Measurements from ENCODE around the gene BAHCC1.
A peak's percentile ranks its signal among the peaks of the same experiment; 100 is the strongest.

BAHCC1 gene

DNA sequence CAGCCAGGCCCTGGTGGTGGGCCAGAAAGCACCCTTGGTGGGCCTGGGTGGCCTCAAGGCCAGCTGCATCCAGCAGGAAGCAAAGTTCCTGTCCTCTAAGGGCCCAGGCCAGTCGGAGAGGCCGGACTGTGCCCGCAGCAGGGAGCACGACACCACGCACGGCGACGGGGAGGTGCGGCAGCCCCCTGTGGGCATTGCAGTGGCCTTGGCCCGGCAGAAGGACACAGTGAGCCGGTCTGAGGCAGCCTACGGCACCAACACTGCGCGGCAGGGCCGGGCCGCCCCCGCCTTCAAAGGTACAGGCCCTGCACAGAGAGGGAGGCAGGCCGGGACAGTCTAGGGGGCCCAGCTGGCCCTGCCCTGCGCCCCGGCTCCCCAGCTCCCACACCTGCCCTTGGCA is 48.0 kb downstream of the BAHCC1 start:
- DNase-seq (ENCODE audit: low spot score): no peak

DNA sequence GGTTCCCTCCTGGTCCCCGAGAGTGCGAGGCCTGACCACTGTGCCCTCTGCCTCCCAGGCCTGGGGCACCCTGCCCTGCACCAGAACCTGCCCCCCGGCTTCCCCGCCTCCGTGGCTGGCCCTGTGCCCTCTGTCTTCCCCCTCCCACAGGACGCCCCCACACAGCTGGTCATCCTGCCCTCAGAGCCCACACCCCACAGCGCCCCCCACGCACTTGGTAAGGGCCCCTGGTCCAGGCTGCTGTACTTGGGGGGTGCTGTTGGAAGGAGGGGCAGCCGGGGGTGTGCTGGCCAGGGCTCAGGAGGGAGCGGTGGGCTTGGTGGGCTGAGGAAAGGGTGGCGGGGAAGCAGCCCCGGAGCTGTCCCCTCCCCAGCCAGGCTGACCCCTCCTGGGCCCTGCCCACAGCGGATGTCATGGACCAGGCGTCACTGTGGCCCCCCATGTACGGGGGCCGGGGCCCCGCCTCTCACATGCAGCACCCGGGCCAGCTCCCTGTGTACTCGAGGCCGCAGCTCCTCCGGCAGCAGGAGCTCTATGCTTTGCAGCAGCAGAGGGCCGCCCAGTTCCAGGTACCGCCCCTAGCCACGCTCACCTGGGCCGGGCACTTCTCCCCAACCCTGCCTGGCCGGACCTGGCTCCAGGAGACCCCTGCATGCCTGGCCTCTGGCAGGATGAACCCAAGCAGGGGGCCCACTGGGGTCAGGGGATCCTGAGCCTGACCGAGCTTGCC is 49.5 kb downstream of the BAHCC1 start:
- DNase-seq (ENCODE audit: low spot score): no peak

DNA sequence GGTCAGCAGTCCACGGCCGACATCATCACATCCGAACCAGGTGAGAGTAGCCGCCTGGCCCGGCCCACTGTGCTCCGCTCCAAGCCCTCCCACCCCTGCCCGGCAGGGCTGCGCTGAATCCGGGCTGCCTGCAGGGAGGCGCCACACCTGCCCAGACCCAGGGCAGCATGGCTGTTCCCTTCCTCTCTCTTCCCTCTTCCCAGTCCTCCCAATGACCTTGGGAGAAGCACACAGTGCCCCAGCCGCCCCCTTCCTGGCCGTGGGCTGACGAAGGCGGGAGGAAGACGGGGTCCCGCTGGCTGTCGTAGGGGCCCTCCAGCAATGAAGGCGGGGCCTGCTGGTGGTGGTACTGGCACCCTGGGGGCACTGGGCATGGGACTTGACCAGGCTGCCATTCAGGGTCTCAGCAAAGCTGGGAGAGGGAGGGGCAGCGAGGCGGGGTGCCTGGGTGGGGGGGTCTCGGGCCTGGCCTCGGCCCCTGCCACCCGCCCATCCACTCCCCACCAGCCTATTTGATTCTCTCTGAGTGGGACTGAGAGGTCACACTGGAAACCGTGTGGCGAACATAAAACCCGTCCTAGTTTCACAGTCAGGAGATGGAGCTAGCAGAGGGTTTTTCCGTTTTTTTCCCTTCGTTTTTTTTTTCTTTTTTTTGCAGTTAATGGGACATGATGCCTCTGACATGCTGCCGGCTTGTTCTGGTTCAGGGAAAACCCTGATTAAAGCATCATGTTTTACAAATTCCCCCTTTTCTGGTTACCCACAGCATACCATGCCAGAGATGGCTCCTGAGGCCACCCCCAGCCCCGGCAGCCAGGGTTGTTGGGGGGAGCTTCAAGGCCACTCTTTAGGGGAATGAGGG is 50.6 kb downstream of the BAHCC1 start:
- no peak for DNase-seq (ENCODE audit: low spot score)

DNA sequence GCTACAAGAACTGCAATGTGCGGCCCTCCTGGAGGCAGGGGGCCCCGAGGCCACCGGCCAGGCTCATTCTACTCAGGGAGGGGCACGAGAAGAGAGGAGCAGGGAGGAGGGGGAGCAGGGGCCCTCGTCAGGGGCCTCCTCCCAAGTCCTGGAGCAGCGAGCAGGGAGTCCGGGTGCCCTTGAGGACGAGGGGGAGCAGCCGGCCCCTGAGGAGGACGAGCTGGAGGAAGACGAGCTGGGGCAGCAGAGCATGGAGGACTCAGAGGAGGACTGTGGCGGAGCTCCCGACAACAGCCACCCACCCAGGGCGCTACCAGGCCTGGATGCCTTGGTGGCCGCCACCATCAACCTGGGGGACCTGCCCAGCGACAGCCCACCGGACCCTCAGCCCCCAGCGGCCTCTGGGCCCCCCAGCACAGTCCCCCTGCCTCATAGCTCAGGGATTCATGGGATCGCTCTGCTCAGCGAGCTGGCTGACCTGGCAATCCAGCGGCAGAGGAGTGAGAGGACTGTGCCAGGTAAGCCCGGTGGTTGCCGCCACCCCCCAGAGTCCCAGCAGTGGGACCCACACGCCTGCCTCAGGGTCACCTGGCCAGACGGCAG is 52.2 kb downstream of the BAHCC1 start:
- no peak for DNase-seq (ENCODE audit: low spot score)

DNA sequence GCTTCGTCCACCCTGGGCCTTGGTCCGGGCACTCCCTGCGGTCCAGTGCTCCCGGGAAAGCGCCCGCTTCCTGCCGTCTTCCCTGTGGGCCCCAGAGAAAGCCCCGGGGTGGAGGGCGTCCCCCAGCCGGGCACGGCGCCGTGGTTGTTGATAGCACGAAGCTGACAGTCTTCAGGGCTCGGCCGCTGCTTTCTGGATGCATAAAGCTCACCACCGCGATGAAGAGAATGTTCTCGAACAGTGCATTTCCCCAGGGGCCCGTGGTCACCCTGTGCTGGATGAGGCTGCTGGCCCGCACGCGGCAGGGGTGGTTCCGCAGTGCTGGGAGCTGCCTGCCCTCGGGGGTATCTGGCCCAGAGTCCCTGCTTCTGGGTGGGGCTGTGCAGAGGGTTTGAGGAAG is 53.2 kb downstream of the BAHCC1 start:
- DNase-seq (ENCODE audit: low spot score): no peak

DNA sequence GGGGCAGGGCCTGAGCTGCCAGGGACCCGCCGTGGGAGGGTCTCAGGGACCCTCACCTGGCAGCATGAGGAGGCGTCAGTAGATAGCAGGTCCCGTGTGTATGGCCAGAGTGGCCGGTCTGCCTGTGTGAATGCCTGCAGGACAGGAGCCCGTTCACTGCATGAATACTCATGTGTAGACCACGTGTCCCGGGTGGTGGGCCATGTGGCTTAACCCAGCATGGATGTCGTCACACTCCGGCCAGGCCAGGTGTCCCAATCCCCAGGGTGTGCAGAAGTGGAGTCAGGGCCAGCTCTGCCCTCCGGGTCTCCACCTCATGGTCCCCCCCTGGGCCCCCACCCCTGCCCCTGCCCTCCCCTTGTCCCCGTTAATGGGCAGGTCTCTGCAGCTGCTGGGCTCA is 53.7 kb downstream of the BAHCC1 start:
- no peak for DNase-seq (ENCODE audit: low spot score)

DNA sequence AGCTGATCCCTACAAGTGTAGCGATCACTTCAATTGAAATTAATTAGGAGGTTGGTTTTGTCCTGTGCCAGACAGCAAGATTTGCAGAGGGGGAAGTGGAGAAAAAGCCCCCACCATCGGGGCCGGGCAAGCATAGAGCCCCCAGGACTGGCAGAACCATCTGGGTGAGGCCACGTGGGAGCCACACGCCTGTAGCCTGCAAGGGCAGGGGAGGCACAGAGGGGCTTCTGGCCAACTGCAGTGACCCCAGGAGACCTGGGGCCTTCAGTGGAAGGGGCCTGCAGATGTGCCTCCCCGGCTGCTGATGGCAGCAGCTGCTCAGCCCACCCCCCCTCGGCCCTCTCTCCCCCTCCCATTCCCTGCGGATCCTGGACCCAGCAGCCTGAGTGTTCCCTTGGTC is 54.1 kb downstream of the BAHCC1 start:
- no peak for DNase-seq (ENCODE audit: low spot score)

DNA sequence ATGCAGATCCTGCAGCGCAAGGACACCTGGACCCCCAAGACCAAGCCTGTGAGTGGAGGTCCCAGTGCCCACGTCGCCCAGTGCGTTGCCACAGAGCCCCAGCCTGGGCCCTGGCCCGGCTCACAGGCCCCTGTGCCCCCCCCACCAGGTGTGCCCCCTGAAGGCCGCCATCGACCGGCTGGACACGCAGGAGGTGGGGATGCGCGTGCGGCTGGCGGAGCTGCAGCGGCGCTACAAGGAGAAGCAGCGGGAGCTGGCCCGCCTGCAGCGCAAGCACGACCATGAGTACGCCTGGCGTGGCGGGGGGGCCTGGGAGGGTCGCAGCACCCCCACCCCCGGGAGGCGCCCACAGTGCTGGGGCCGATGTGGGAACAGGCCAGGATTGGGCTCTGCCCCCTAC is 56.6 kb downstream of the BAHCC1 start:
- no peak for DNase-seq (ENCODE audit: low spot score)

DNA sequence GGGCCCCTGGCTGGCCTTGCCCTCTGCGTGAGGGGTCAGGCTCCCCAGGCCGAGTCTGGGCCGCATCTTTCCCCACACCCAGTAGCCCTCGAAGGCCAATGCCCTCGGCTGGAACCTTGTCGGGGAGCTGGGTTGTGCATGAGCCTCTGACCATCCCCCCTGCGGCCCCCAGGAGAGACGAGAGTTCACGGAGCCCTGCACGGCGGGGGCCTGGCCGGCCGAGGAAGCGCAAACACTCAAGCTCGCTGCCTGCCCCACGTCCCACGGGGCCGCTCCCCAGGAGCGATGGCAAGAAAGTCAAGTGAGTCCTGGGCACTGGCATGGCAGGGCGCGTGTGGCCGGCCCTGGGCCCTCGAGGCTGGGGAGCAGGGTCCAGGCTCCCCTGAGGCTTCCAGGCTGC is 57.3 kb downstream of the BAHCC1 start:
- no peak for DNase-seq (ENCODE audit: low spot score)

DNA sequence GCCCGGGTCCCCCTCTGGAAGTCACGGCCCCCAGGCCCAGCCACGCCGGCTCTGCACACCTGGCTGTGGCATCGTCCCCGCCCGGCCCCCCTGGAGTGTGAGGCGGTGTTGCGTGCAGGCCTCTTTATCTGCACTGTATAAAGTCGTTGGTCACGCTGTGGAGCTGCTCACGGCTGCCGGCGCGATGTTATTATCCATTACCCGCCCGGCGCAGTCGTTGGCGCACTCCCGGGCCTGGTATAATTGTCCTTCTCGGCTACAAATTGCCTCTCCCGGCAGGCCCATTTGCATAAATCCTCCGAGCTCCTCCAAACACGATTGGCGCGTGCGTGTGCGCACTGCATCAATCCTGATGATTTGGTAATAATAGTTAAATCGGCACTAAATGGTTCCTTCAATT is 57.8 kb downstream of the BAHCC1 start:
- no peak for DNase-seq (ENCODE audit: low spot score)

DNA sequence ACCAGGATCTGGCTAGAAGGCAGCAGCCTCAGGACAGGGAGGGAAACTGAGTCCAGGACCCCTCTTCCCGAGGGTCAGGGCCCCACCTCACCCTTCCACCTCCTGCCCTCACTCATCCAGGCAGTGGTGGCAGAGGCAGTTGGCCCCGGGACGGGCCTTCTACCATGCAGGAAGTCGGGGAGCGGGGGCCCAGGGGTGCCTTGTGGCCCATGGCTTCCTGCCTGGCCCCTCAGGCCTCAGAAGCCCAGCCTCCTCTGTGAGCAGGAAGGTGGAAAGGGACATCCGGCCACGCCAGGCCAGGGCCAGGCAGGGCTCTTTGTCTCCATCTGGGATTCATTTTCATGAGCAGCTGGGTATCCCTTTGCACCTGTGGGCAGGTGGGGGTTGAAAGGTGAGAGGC is 58.5 kb downstream of the BAHCC1 start:
- no peak for DNase-seq (ENCODE audit: low spot score)

DNA sequence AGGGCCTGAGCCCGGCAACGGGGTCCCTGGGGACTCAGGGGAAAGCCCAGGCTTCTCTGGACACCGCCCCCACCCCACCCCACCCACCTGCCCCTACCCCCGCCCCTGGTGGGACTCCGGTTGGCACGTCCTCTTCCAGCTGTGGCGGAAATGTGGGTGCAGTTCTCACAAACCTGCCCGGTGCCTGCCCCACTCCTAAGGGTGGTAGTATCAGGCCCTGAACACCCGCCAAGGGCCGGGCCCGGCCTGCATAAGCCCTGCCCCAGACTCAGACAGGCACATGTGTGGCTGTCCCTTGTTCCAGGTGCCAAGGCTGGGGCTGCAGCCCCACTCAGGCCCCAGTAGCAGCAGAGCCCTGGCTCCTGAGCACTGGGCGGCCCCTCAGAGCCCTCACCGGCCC is 59.2 kb downstream of the BAHCC1 start:
- DNase-seq (ENCODE audit: low spot score): no peak

DNA sequence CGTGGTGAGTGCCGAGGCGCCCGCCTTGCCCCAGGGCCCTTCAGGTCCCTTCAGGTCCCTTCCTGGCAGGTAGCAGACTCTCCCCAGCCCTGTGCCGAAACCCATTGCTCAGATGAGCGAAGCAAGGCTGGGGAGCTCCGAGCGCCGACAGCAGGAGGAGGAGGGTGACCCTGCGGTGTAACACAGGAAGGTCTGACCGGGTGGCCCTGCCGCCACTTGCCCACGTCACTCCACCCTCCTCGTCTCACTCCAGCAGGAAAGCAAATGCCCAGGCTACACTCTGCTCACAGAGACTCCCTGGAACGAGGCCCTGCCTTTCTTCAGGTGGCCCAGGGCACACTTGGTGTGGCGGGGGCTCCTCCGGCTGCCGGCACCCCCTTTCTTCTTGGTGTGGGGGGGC is 60.1 kb downstream of the BAHCC1 start:
- DNase-seq (ENCODE audit: low spot score): no peak

DNA sequence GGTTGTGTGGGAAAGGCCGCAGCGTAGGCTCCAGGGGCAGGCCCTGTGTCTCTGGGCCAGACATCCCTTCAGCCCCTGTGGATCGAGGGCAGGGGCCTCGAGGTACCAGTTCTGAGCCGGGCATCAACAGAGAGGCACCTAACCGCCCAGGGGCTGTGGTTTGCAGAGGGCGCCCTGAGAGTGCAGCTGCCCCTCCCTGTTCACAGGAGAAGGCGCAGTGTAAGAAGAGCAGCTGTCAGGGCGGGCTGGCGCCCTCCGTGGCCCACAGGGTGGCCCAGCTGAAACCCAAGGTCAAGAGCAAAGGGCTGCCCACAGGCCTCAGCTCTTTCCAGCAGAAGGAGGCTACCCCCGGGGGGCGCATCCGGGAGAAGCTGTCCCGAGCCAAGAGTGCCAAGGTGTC is 60.8 kb downstream of the BAHCC1 start:
- no peak for DNase-seq (ENCODE audit: low spot score)

DNA sequence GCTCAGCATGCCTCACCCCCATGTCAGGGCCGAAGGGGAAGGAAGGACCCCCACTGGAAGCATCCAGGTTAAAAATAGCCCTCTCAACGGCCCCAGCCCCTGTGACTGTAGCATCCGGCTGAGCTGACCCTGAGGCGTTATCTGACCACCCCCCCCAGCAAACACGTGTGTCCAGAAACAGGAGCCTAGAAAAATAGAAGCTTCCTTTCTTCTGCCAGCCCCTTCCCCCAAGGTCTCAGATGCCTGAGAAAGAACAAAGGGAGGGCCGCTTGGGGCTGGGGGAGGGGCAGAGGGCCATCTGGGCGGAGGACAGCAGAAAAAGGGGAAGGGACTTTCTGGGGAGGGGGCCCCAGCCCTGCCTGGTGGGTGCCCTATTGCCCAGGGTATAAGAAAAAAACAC is 61.5 kb downstream of the BAHCC1 start:
- DNase-seq (ENCODE audit: low spot score): no peak

DNA sequence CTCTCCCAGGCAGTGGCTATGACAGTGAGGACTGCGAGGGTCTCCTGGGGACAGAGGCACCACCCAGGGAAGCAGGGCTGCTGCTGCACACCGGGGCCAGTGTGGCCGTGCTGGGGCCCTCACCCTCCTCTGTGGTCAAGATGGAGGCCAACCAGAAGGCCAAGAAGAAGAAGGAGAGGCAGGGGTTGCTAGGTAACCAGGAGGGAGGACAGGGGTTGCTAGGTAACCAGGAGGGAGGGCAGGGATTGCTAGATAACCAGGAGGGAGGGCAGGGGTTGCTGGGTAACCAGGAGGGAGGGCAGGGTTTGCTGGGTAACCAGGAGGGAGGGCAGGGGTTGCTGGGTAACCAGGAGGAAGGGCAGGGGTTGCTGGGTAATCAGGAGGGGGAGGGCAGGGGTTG is 62.1 kb downstream of the BAHCC1 start:
- DNase-seq (ENCODE audit: low spot score): no peak

DNA sequence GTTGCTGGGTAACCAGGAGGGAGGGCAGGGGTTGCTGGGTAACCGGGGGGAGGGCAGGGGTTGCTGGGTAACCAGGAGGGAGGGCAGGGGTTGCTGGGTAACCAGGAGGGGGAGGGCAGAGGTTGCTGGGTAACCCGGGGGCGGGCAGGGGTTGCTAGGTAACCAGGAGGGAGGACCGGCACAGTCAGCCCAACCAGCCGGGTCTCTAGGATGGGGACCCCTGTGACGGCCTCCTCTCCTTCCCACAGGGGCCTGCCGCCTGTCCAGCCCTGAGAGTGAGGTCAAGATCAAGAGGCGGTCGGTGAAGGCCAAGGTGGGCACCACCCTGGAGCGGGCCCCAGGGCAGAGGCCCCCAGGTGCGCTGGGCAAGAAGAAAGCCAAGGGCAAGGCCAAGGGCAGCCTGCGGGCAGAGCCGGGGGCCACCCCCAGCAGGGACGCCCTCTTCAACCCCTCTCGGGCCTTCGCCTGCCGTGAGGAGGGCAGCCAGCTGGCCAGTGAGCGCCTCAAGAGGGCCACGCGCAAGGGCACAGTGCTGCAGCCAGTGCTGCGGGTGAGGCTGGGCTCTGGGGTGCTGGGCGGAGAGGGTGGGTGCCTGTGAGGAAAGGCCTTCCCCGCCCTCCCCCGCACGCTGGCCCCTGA is 62.8 kb downstream of the BAHCC1 start:
- DNase-seq (ENCODE audit: low spot score): no peak

DNA sequence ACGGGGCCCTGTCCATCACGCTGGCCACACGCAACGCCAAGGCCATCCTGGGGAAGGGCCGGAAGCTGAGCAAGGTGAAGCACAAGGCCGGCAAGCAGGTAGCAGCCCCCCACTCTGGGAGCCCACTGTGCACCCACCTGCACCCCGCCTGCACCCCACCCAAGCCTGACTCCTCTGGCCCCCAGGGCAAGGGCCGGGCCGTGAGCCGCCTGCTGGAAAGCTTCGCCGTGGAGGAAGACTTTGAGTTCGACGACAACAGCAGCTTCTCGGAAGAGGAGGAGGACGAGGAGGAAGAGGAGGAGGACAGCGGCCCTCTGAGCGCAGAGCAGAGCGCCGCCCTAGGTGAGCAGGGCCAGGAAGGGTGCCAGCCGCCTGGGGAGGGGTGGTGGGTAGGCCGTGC is 63.4 kb downstream of the BAHCC1 start:
- DNase-seq (ENCODE audit: low spot score): no peak

DNA sequence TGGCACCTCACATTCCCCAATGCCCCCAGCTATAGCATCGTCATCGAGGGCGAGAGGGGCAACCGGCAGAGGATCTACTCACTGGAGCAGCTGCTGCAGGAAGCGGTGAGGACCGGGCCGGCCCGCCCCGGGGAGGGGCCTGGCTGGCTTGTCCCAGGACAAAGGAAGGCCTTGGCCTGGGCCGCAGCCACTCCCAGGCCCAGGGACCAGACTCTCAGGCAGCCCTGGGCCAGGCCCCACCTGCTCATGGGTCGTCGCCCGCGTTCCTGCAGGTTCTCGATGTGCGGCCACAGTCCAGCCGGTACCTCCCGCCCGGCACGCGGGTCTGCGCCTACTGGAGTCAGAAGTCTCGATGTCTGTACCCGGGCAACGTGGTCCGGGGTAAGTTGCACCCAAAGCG is 64.0 kb downstream of the BAHCC1 start:
- DNase-seq (ENCODE audit: low spot score): no peak

DNA sequence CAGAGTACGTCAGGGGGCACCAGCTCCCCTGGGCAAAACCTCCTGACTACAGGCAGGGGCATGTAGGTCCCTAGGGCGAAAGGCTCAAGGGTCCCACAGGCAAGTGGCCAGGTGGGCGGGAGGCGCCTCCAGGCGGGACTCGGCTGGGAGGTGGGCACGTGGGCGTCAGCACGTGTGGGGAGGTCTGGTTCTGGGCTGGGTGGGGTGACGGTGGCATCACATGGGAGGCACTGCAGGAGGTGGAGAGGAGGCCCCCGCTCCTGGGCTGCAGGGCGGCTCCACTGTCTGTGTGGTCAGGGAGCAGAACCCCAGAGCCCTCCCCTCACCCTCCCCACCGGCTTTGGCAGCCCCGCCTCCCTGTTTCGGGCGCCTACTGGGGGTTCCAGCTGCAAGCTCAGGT is 64.6 kb downstream of the BAHCC1 start:
- DNase-seq (ENCODE audit: low spot score): no peak

DNA sequence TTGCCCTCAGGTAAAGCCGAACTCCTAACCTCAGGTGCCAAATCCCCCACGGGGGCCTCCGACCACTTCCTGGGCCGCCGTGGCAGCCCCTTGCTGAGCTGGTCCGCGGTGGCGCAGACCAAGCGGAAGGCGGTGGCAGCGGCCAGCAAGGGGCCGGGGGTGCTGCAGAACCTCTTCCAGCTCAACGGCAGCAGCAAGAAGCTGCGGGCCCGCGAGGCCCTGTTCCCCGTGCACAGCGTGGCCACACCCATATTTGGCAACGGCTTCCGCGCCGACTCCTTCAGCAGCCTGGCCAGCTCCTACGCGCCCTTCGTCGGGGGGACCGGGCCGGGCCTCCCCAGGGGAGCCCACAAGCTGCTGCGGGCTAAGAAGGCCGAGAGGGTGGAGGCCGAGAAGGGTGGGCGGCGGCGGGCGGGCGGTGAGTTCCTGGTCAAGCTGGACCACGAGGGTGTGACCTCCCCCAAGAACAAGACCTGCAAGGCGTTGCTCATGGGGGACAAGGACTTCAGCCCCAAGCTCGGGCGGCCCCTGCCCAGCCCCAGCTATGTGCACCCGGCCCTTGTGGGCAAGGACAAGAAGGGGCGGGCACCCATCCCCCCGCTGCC is 65.7 kb downstream of the BAHCC1 start:
- DNase-seq (ENCODE audit: low spot score): peak; percentile 7

Data from SW480 (cell line).